Bronchial epithelial cell (primary cell): ENCODE results near the gene CITED1. TPM values are rescaled to one million over a fixed set of nuclear protein-coding genes. Genes with fewer than 3 reads are reported as not detected.

Experiments
- DNase-seq: peaks from one replicate; pipeline ENCODE4 v3.0.0-alpha.2; 2010; ENCODE audit warnings: low read depth
- FAIRE-seq: peaks from 2 replicates; lab custom pipeline; 2011; peaks lifted over from hg19 to GRCh38; lab: Jason Lieb, UNC
- H3K27me3 ChIP-seq: 2 replicates; pipeline ENCODE4 v1.5.1; 2011; ENCODE audit warnings: low read length; ENCODE audit not compliant: control insufficient read depth, insufficient read depth
- H3K36me3 ChIP-seq: 2 replicates; pipeline ENCODE4 v1.5.1; 2011; ENCODE audit warnings: low read length; ENCODE audit not compliant: control insufficient read depth, insufficient read depth
- H3K4me3 ChIP-seq: 2 replicates; pipeline ENCODE4 v1.5.1; 2011; ENCODE audit warnings: mild to moderate bottlenecking, low read depth, low read length, control low read depth
- CTCF ChIP-seq: IDR thresholded peaks from 2 replicates; pipeline ENCODE4 v1.5.1; 2011; ENCODE audit warnings: mild to moderate bottlenecking, moderate library complexity, low read length, control low read depth, inconsistent platforms; ENCODE audit not compliant: insufficient read depth, severe bottlenecking
- total RNA-seq: library from RNA; depleted of rRNA; stranded (reverse); fragments of >200 nt; gene quantifications from 2 replicates; pipeline ENCODE4 v1.2.1, GENCODE V29; 2014

Gene CITED1
- total RNA-seq, 1 donor from 2014 or later: not detected

DNA sequence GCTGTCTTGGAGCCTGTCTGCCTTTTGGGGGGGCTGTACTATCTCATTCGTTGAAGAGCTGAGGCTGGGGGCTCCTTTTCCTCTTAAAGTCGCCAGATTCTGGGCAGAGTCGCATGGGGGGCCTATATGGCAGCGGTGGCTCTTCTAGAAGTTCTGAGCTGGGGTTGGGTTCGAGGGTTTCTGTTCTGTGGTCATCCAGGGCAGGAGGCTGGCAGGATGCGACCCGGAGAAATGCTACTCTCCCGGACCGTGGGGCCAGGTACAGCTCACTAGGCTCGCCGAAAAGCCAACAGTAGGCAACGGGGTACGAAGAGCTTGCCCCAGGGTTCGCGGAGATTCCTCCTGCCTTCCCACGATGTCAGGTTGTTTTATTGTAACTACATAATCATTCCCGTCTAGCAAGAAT, 1.9 kb upstream of the CITED1 start:
- H3K4me3 ChIP-seq: no peak overlapping the region
- DNase-seq (no peak), FAIRE-seq (no peak)
- no peak for TF ChIP-seq CTCF
- no peaks in the 10 kb centered on the region for H3K36me3 ChIP-seq
- peaks cover 21% of the 10 kb centered on the region for H3K27me3 ChIP-seq

GRCh38 chrX:72306851-72307645, 1.3 kb upstream of the CITED1 start:
- Histone ChIP-seq H3K36me3 (no peaks in the 10 kb centered on the region), H3K4me3 (peak overlapping the region; percentile 44), H3K27me3 (peaks cover 21% of the 10 kb centered on the region)
- DNase-seq (peak; percentile 32), FAIRE-seq (no peak)
- no peak for TF ChIP-seq CTCF

DNA sequence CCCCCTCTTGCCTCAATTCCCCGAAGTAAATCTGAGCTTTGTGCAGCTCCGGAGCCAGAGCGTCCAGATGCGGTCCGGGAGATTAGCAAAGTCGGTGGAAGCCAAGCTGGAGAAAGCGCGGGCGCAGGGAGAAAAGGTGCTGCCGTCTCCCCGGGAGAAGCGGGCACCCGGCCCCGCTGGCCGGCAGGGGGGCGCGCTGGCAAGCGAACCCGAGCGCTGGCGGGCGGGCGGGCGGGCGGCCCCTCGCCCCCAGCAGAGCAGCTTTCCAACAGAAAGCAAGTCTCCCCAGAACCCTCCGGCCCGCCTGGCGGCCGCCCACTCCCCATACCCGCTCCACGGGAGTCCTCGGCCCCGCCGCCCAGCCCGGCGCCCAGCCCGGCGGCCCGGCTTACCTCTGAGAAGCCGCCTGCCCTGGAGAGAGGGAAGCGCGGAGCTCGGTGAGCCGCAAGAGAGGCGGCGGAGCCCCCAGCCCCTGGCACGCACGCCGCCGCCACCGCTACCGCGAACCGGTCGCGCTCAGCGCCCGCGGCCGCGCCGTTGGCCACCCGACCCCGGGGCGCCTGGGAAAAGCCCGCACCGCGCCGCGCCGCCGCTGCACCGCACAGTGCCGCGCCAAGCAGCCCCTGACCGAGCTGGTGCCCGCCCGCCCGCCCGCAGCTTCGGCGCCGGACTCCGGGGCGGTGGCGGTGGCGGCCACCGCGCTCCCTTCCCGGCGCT, 529 bp upstream of the CITED1 start:
- Histone ChIP-seq H3K27me3 (peaks cover 21% of the 10 kb centered on the region), H3K4me3 (peak overlapping the region; percentile 44), H3K36me3 (no peaks in the 10 kb centered on the region)
- no peak for TF ChIP-seq CTCF
- FAIRE-seq (no peak), DNase-seq (no peak)

DNA sequence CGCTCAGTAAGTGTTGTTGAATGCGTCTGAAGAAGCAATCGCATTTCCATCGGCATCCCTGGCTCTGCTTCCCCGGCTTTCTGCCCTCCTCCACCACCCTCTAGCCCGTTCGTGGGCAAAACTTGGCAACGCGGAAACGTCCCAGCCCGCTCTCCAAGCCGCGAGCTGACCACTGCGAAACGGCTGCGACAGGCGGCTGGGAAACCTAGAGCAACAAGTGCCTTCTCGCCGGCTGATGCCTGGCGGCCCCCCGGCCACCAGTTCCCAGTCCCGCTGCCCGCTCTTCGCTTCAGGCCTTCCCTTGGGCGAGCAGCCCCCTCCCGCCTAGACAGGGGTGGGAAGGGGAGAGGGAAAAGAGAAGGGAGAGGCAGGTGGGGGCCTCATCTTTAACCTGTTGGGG, 837 bp downstream of the CITED1 start:
- DNase-seq: no peak
- Histone ChIP-seq H3K27me3 (peaks cover 21% of the 10 kb centered on the region), H3K36me3 (no peaks in the 10 kb centered on the region), H3K4me3 (no peak overlapping the region)
- no peak for FAIRE-seq
- TF ChIP-seq CTCF: no peak

GRCh38 chrX:72301781-72302180, 3.9 kb downstream of the CITED1 start:
- Histone ChIP-seq H3K4me3 (no peak overlapping the region), H3K36me3 (no peaks in the 10 kb centered on the region), H3K27me3 (peaks cover 15% of the 10 kb centered on the region)
- no peak for DNase-seq
- TF ChIP-seq CTCF: no peak
- no peak for FAIRE-seq
